Breast epithelium (tissue), 4 donors: ENCODE results near the gene PRRC1. TPM values are rescaled to one million over a fixed set of nuclear protein-coding genes. Genes with fewer than 3 reads are reported as not detected.
"Not testable (repeated sequence)": the region's sequence is repeated elsewhere in the genome, so short reads cannot be mapped to it uniquely, and the experiment has no call there.

Source experiments
- DNase-seq, 2 donors: peaks; one replicate each; pipeline ENCODE4 v3.0.0-alpha.2; 2019; ENCODE audit warnings: low spot score in 2 of 2
- H3K27ac ChIP-seq, 2 donors: fragments of 200-600 bp; sonication (generic) in 1 of 2; one replicate each; pipeline ENCODE4 v1.5.1; 2016 to 2019; ENCODE audit warnings: mild to moderate bottlenecking in 1 of 2
- H3K27me3 ChIP-seq, 2 donors: fragments of 200-600 bp; sonication (generic) in 1 of 2; one replicate each; pipeline versions ENCODE4 v1.5.1 to v1.6.0; 2017 to 2019; ENCODE audit warnings: control low read depth in 1 of 2, mild to moderate bottlenecking in 1 of 2
- H3K36me3 ChIP-seq: fragments of 200-600 bp; one replicate; pipeline ENCODE4 v1.5.1; 2019
- H3K4me1 ChIP-seq, 2 donors: fragments of 200-600 bp; sonication (generic); one replicate each; pipeline ENCODE4 v1.5.1; 2016 to 2019; ENCODE audit warnings: control low read depth in 1 of 2
- H3K4me3 ChIP-seq, 3 donors: fragments of 200-600 bp; sonication (generic); 1 replicate in 2 of 3; 2 replicates in 1 of 3; pipeline ENCODE4 v1.5.1; 2016 to 2019; ENCODE audit warnings: mild to moderate bottlenecking in 3 of 3, moderate library complexity in 2 of 3
- H3K9me3 ChIP-seq, 2 donors: fragments of 200-600 bp; sonication (generic) in 1 of 2; one replicate each; pipeline ENCODE4 v1.5.1; 2016 to 2019; ENCODE audit warnings: control low read depth in 1 of 2
- CTCF ChIP-seq, 3 donors: fragments of 450-650 bp; IDR thresholded peaks; one replicate each; pipeline ENCODE4 v1.5.1; 2016 to 2017; ENCODE audit warnings: antibody characterized with exemption in 3 of 3, mild to moderate bottlenecking in 3 of 3, moderate library complexity in 3 of 3
- POLR2A ChIP-seq: fragments of 450-650 bp; IDR thresholded peaks from one replicate; pipeline ENCODE4 v1.6.1; 2016; ENCODE audit warnings: antibody characterized with exemption, mild to moderate bottlenecking, moderate library complexity
- POLR2AphosphoS5 ChIP-seq, 3 donors: sonication (generic); formaldehyde crosslinking; IDR thresholded peaks; one replicate each; pipeline ENCODE4 v1.6.1; 2017; ENCODE audit warnings: antibody characterized with exemption in 3 of 3
- intact Hi-C: fragments of 100-400 bp; cut with DNase I; formaldehyde crosslinking; loops from one replicate; pipeline ENCODE4 v1.15.1; 2023; ENCODE audit warnings: low total_unique reads
- total RNA-seq, 3 donors: library from RNA; depleted of rRNA; stranded (reverse); fragments of >200 nt; gene quantifications; one replicate each; pipeline ENCODE4 v1.1.0, GENCODE V29; 2016

The PRRC1 gene
- total RNA-seq, 3 donors from 2014 or later = 37.8 to 59.1 (median 53.7) TPM

- Histone ChIP-seq H3K4me1 (no peaks in the 10 kb centered on the region), H3K27me3 (no peaks in the 10 kb centered on the region), H3K4me3 (no peak overlapping the region), H3K9me3 (no peaks in the 10 kb centered on the region), H3K36me3 (no peaks in the 10 kb centered on the region), H3K27ac (no peak overlapping the region)
- no peak for TF ChIP-seq POLR2AphosphoS5 (IDR thresholded peaks at IDR 0.05)
- TF ChIP-seq CTCF (IDR thresholded peaks at IDR 0.05) = no peak
- no peak for TF ChIP-seq POLR2A
- DNase-seq = no peak
- intact Hi-C loops = no loop called here
These were observed 19.2 kb downstream of the PRRC1 start for GRCh38 chr5:127536687-127537086.

GRCh38 chr5:127540553-127540952 is 23.1 kb downstream of the PRRC1 start:
- H3K9me3 ChIP-seq, DNase-seq, H3K27me3 ChIP-seq, H3K36me3 ChIP-seq, H3K27ac ChIP-seq, H3K4me1 ChIP-seq, intact Hi-C loops, H3K4me3 ChIP-seq: not testable (repeated sequence)

GRCh38 chr5:127545249-127545648 is 27.8 kb downstream of the PRRC1 start:
- DNase-seq, H3K27ac ChIP-seq, H3K36me3 ChIP-seq, H3K9me3 ChIP-seq, H3K27me3 ChIP-seq, H3K4me1 ChIP-seq, H3K4me3 ChIP-seq, intact Hi-C loops: not testable (repeated sequence)

- Histone ChIP-seq H3K27me3 (no peaks in the 10 kb centered on the region), H3K4me1 (no peaks in the 10 kb centered on the region), H3K4me3 (no peak overlapping the region), H3K9me3 (peaks cover 0 to under 1% of the 10 kb centered on the region in 2 donors), H3K36me3 (no peaks in the 10 kb centered on the region), H3K27ac (no peak overlapping the region)
- no peak for DNase-seq
- intact Hi-C loops = no loop called here
- TF ChIP-seq CTCF (IDR thresholded peaks at IDR 0.05) = no peak
- TF ChIP-seq POLR2A = no peak
- no peak for TF ChIP-seq POLR2AphosphoS5 (IDR thresholded peaks at IDR 0.05)
These were observed 32.1 kb downstream of the PRRC1 start for GRCh38 chr5:127549551-127549950.

GRCh38 chr5:127550652-127551409 is 33.4 kb downstream of the PRRC1 start:
- Histone ChIP-seq H3K27ac (no peak overlapping the region), H3K36me3 (no peaks in the 10 kb centered on the region), H3K4me1 (no peaks in the 10 kb centered on the region), H3K27me3 (no peaks in the 10 kb centered on the region), H3K4me3 (no peak overlapping the region), H3K9me3 (no peaks in the 10 kb centered on the region)
- no peak for TF ChIP-seq POLR2A
- TF ChIP-seq POLR2AphosphoS5 (IDR thresholded peaks at IDR 0.05) = no peak
- TF ChIP-seq CTCF (IDR thresholded peaks at IDR 0.05) = no peak
- DNase-seq = no peak
- intact Hi-C loops = no loop called here

GRCh38 chr5:127551410-127552041 is 34.1 kb downstream of the PRRC1 start:
- no peak for DNase-seq
- intact Hi-C loops = no loop called here
- Histone ChIP-seq H3K4me3 (no peak overlapping the region), H3K27me3 (no peaks in the 10 kb centered on the region), H3K36me3 (no peaks in the 10 kb centered on the region), H3K9me3 (no peaks in the 10 kb centered on the region), H3K27ac (no peak overlapping the region), H3K4me1 (no peaks in the 10 kb centered on the region)
- TF ChIP-seq POLR2AphosphoS5 (IDR thresholded peaks at IDR 0.05) = no peak
- TF ChIP-seq CTCF (IDR thresholded peaks at IDR 0.05) = no peak
- TF ChIP-seq POLR2A = no peak
